Measurements from ENCODE around the gene LRRC56.

LRRC56 gene

GRCh38 chr11:539971-540481 is 2.7 kb downstream of the LRRC56 start:
- DNase-seq (ENCODE audit: low spot score) = no peak

- no peak for DNase-seq (ENCODE audit: low spot score)
Measured at GRCh38 chr11:540583-541432, 3.5 kb downstream of the LRRC56 start.

GRCh38 chr11:541433-541885 is 4.1 kb downstream of the LRRC56 start:
- no peak for DNase-seq (ENCODE audit: low spot score)

GRCh38 chr11:544817-545166 is 7.5 kb downstream of the LRRC56 start:
- no peak for DNase-seq (ENCODE audit: low spot score)

GRCh38 chr11:545171-545570 is 7.8 kb downstream of the LRRC56 start:
- no peak for DNase-seq (ENCODE audit: low spot score)

GRCh38 chr11:548700-549603 is 11.6 kb downstream of the LRRC56 start:
- DNase-seq (ENCODE audit: low spot score) = no peak

- DNase-seq (ENCODE audit: low spot score) = no peak
Measured at GRCh38 chr11:550021-550745, 12.9 kb downstream of the LRRC56 start.

GRCh38 chr11:550746-551085 is 13.4 kb downstream of the LRRC56 start:
- DNase-seq (ENCODE audit: low spot score) = no peak

GRCh38 chr11:551131-551530 is 13.8 kb downstream of the LRRC56 start:
- DNase-seq (ENCODE audit: low spot score) = no peak

GRCh38 chr11:551596-551995 is 14.3 kb downstream of the LRRC56 start:
- DNase-seq (ENCODE audit: low spot score) = no peak

GRCh38 chr11:553083-553987 is 16.0 kb downstream of the LRRC56 start:
- DNase-seq (ENCODE audit: low spot score) = no peak

GRCh38 chr11:553988-554340 is 16.6 kb downstream of the LRRC56 start:
- no peak for DNase-seq (ENCODE audit: low spot score)

- DNase-seq (ENCODE audit: low spot score) = peak; percentile 71
Measured at GRCh38 chr11:554428-555226, 17.3 kb downstream of the LRRC56 start.

GRCh38 chr11:555227-555779 is 18.0 kb downstream of the LRRC56 start:
- no peak for DNase-seq (ENCODE audit: low spot score)

- DNase-seq (ENCODE audit: low spot score) = no peak
Measured at GRCh38 chr11:555780-556661, 18.7 kb downstream of the LRRC56 start.

- no peak for DNase-seq (ENCODE audit: low spot score)
Measured at GRCh38 chr11:556662-557256, 19.4 kb downstream of the LRRC56 start.

- DNase-seq (ENCODE audit: low spot score) = no peak
Measured at GRCh38 chr11:557328-558132, 20.2 kb downstream of the LRRC56 start.

GRCh38 chr11:558503-558902 is 21.2 kb downstream of the LRRC56 start:
- DNase-seq (ENCODE audit: low spot score) = no peak

Measured in RKO (cell line).